ENCODE data around the gene SERPINB10.

DNA sequence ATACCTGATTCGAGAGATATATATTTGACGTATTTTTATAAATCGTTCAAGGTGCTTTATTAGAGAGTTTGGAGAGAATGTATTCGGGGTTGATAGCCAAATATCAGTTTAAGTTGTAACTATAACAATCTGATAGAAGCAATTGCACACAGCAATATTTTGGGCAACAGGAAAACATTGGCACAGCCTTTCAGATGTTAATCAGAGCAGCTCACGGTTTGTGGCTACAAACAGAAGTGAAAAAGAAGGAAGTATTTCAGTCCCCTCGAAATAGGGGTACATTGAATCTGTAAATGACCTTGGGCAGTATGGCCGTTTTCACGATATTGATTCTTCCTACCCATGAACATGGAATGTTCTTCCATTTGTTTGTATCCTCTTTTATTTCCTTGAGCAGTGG, 20.6 kb downstream of the SERPINB10 start:
- TF ChIP-seq SUZ12 (IDR thresholded peaks at IDR 0.05; ENCODE audit: extremely low read depth, insufficient read depth, insufficient read length) (no peak), ZNF274 (IDR thresholded peaks at IDR 0.05; ENCODE audit: low read depth, low read length) (no peak), YY1 (IDR thresholded peaks at IDR 0.05; ENCODE audit: insufficient read depth, insufficient read length) (no peak)
